ENCODE results near the gene PLAAT1.

Gene PLAAT1

DNA sequence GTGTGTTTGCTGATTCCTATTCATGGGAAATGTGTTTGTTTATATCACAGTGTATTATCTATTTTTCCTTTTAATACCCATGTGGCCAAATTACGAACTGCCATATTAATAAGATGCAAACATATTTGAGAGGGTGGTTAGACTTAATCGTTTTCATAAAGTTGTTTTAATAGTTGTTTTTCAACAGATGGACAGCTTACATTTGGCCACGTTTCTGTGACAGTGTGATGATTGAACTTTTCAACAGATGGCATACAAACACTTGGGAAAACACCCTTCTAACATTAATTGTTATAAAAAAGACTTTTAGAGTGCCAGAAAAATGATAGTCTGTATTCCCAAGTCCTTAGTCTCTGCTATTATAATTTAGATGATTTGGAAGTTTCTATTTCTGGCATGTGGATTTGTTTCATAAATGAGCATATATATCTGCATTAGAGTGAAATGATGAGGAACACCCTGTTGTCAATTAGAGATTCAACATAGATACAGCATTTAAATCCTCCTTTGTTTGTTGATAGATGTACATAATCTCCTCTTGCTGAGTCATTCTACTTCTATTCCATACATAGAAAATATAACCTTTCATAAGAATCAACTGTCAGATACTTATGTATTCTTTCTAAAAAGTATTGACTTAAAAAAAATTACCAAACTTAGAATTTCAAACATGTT is 13.1 kb downstream of the PLAAT1 start:
- Histone ChIP-seq H3K9me2 (replicated peaks; ENCODE audit: insufficient read depth, low read length) (no peaks in the 10 kb centered on the region), H3K27ac (ENCODE audit: low read depth, low read length) (no peak overlapping the region), H3K36me3 (ENCODE audit: low read length) (no peaks in the 10 kb centered on the region), H3K9ac (ENCODE audit: low read length) (no peak overlapping the region), H3K4me2 (ENCODE audit: low read depth, low read length, poor library complexity, severe bottlenecking) (no peak overlapping the region), H4K20me1 (ENCODE audit: low read depth, low read length) (no peaks in the 10 kb centered on the region), H3K79me2 (ENCODE audit: insufficient read depth, low read length) (no peaks in the 10 kb centered on the region), H2AFZ (ENCODE audit: low read depth, low read length, severe bottlenecking) (no peak overlapping the region), H3K4me3 (ENCODE audit: insufficient read depth, low read length, poor library complexity, severe bottlenecking) (no peak overlapping the region), H3F3A (ENCODE audit: insufficient read depth) (no peaks in the 10 kb centered on the region), H3K9me3 (ENCODE audit: insufficient read depth, low read length) (no peaks in the 10 kb centered on the region), H3K27me3 (ENCODE audit: low read length) (no peaks in the 10 kb centered on the region)
- no peak for TF ChIP-seq EZH2phosphoT487 (conservative IDR thresholded peaks at IDR 0.05; ENCODE audit: low read length)
- TF ChIP-seq, protein P1, sequence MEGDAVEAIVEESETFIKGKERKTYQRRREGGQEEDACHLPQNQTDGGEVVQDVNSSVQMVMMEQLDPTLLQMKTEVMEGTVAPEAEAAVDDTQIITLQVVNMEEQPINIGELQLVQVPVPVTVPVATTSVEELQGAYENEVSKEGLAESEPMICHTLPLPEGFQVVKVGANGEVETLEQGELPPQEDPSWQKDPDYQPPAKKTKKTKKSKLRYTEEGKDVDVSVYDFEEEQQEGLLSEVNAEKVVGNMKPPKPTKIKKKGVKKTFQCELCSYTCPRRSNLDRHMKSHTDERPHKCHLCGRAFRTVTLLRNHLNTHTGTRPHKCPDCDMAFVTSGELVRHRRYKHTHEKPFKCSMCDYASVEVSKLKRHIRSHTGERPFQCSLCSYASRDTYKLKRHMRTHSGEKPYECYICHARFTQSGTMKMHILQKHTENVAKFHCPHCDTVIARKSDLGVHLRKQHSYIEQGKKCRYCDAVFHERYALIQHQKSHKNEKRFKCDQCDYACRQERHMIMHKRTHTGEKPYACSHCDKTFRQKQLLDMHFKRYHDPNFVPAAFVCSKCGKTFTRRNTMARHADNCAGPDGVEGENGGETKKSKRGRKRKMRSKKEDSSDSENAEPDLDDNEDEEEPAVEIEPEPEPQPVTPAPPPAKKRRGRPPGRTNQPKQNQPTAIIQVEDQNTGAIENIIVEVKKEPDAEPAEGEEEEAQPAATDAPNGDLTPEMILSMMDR (IDR thresholded peaks at IDR 0.05; ENCODE audit: insufficient read depth, low read length, poor library complexity, severe bottlenecking): no peak

DNA sequence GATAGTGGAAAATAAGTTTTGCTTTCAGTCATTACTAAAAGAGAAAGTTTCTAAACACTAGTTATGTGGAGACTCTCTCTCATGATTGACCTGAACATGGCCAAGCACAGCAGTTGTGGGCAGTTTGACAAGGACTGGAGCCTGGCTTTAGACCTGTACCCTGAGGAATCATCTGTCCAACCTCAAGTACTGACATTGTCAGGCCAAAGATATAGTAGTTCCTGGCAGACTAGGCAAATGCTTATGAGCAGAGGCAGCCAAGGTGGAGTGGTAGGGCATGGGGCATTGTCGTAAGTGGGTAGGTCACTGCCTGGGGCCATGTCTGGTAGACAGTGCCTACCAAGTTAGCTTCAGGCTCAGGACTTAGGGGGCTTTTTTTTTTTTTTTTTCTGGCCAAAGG is 20.9 kb downstream of the PLAAT1 start:
- no peak overlapping the region for H3K4me3 ChIP-seq (ENCODE audit: insufficient read depth, low read length, poor library complexity, severe bottlenecking)
- no peak overlapping the region for H2AFZ ChIP-seq (ENCODE audit: low read depth, low read length, severe bottlenecking)
- H3K9ac ChIP-seq (ENCODE audit: low read length): no peak overlapping the region
- no peaks in the 10 kb centered on the region for H3K27me3 ChIP-seq (ENCODE audit: low read length)
- H3K36me3 ChIP-seq (ENCODE audit: low read length): no peaks in the 10 kb centered on the region
- no peaks in the 10 kb centered on the region for H3K79me2 ChIP-seq (ENCODE audit: insufficient read depth, low read length)
- H3K27ac ChIP-seq (ENCODE audit: low read depth, low read length): no peak overlapping the region
- H3F3A ChIP-seq (ENCODE audit: insufficient read depth): no peaks in the 10 kb centered on the region
- no peaks in the 10 kb centered on the region for H4K20me1 ChIP-seq (ENCODE audit: low read depth, low read length)
- H3K9me3 ChIP-seq (ENCODE audit: insufficient read depth, low read length): no peaks in the 10 kb centered on the region
- no peaks in the 10 kb centered on the region for H3K9me2 ChIP-seq (replicated peaks; ENCODE audit: insufficient read depth, low read length)
- TF ChIP-seq, protein P1 (IDR thresholded peaks at IDR 0.05; ENCODE audit: insufficient read depth, low read length, poor library complexity, severe bottlenecking): no peak
- no peak for TF ChIP-seq EZH2phosphoT487 (conservative IDR thresholded peaks at IDR 0.05; ENCODE audit: low read length)
- H3K4me2 ChIP-seq (ENCODE audit: low read depth, low read length, poor library complexity, severe bottlenecking): no peak overlapping the region

DNA sequence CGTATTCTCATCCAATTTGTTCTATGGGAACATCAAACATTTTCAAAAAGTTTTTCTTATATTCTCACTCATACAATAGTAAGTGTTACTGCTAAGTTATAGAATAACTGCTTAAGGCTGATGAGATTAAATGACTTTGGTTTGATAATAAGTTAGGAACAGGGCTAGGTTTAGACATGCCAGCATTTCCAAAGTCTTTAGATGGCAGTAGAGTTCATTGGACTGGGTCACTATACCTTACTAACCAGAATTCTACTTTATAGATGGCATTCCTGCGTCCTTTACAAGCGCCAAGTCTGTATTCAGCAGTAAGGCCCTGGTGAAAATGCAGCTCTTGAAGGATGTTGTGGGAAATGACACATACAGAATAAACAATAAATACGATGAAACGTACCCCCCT is 21.7 kb downstream of the PLAAT1 start:
- H3K27ac ChIP-seq (ENCODE audit: low read depth, low read length): no peak overlapping the region
- H3K9me2 ChIP-seq (replicated peaks; ENCODE audit: insufficient read depth, low read length): no peaks in the 10 kb centered on the region
- no peaks in the 10 kb centered on the region for H3K27me3 ChIP-seq (ENCODE audit: low read length)
- no peak overlapping the region for H3K4me3 ChIP-seq (ENCODE audit: insufficient read depth, low read length, poor library complexity, severe bottlenecking)
- H3K9ac ChIP-seq (ENCODE audit: low read length): no peak overlapping the region
- H2AFZ ChIP-seq (ENCODE audit: low read depth, low read length, severe bottlenecking): no peak overlapping the region
- no peaks in the 10 kb centered on the region for H3F3A ChIP-seq (ENCODE audit: insufficient read depth)
- no peak overlapping the region for H3K4me2 ChIP-seq (ENCODE audit: low read depth, low read length, poor library complexity, severe bottlenecking)
- no peak for TF ChIP-seq EZH2phosphoT487 (conservative IDR thresholded peaks at IDR 0.05; ENCODE audit: low read length)
- H3K79me2 ChIP-seq (ENCODE audit: insufficient read depth, low read length): no peaks in the 10 kb centered on the region
- H3K9me3 ChIP-seq (ENCODE audit: insufficient read depth, low read length): no peaks in the 10 kb centered on the region
- H4K20me1 ChIP-seq (ENCODE audit: low read depth, low read length): no peaks in the 10 kb centered on the region
- H3K36me3 ChIP-seq (ENCODE audit: low read length): no peaks in the 10 kb centered on the region

DNA sequence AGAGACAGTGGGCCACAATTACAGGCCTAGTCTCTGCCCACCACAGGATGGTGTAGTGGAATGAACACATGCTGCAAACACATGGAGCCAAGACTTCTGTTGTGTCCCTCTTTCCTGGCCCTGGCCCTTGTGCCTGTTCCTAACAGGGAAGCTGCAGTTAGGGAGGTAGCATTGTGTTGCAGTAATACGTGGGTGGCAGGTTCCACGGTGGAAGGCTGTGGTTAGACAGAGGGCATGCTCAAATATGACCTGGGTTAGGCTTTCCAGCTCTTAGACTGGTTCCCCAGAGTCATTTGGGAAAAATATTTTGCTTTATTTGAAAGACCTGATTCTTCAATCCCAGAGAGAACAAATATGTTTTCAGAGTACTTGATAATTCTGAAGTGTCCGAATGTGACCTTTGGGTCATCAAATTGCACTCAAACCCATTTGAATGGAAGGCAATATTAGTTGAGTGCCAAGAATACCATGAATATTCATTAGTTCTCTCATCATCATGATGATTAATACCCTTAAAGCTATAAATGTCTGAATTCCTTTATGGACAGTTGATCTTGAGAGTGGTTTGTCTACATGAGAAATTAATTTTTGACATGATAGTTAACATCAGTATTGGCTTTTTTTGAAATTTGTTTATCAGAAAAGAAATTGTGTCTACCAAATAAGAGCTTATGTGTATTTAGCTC is 28.5 kb downstream of the PLAAT1 start:
- Histone ChIP-seq H3F3A (ENCODE audit: insufficient read depth) (no peaks in the 10 kb centered on the region), H4K20me1 (ENCODE audit: low read depth, low read length) (no peaks in the 10 kb centered on the region), H3K79me2 (ENCODE audit: insufficient read depth, low read length) (no peaks in the 10 kb centered on the region), H3K27me3 (ENCODE audit: low read length) (no peaks in the 10 kb centered on the region), H3K9ac (ENCODE audit: low read length) (no peak overlapping the region), H3K4me2 (ENCODE audit: low read depth, low read length, poor library complexity, severe bottlenecking) (no peak overlapping the region), H3K9me3 (ENCODE audit: insufficient read depth, low read length) (no peaks in the 10 kb centered on the region), H2AFZ (ENCODE audit: low read depth, low read length, severe bottlenecking) (no peak overlapping the region), H3K36me3 (ENCODE audit: low read length) (no peaks in the 10 kb centered on the region), H3K27ac (ENCODE audit: low read depth, low read length) (no peak overlapping the region), H3K9me2 (replicated peaks; ENCODE audit: insufficient read depth, low read length) (no peaks in the 10 kb centered on the region), H3K4me3 (ENCODE audit: insufficient read depth, low read length, poor library complexity, severe bottlenecking) (no peak overlapping the region)
- TF ChIP-seq, protein P1 (IDR thresholded peaks at IDR 0.05; ENCODE audit: insufficient read depth, low read length, poor library complexity, severe bottlenecking): no peak
- TF ChIP-seq EZH2phosphoT487 (conservative IDR thresholded peaks at IDR 0.05; ENCODE audit: low read length): no peak
